ENCODE data around the gene CSTF2T. TPM values are rescaled to one million over a fixed set of nuclear protein-coding genes. Genes with fewer than 3 reads are reported as not detected.

Gene CSTF2T
- total and polyA plus RNA-seq, 2 donors (not counting 1 experiment from before 2014, with no cell fraction given), result 4.5 to 36.4 TPM

- DNase-seq, result no peak
- CTCF ChIA-PET, result no interaction called here
- no peak overlapping the region for H3K4me3 Mint-ChIP-seq
- Histone ChIP-seq H3K4me1 (ENCODE audit: control insufficient read depth in 2 of 2, insufficient read depth in 2 of 2, low read length in 2 of 2) (no peaks in the 10 kb centered on the region), H3K36me3 (replicated peaks in 1 of 2; ENCODE audit: control extremely low read depth in 1 of 2, control insufficient read depth in 1 of 2, extremely low read depth in 1 of 2, insufficient read depth in 2 of 2, low read length in 1 of 2) (no peaks in the 10 kb centered on the region), H4K20me1 (ENCODE audit: control insufficient read depth, insufficient read depth, low read length, poor library complexity, severe bottlenecking) (no peaks in the 10 kb centered on the region), H3K9me3 (ENCODE audit: control extremely low read depth in 1 of 3, control insufficient read depth in 2 of 3, insufficient read depth in 1 of 3, low read length in 2 of 3) (no peaks in the 10 kb centered on the region), H3K4me3 (ENCODE audit: control extremely low read depth in 1 of 5, extremely low read depth in 1 of 5, insufficient read depth in 1 of 5, low read depth in 2 of 5, low read length in 4 of 5) (no peak overlapping the region), H3K79me2 (ENCODE audit: control insufficient read depth, insufficient read depth, low read length) (no peaks in the 10 kb centered on the region), H3K27ac (ENCODE audit: low read length in 2 of 2) (no peak overlapping the region), H3K27me3 (replicated peaks in 1 of 4; ENCODE audit: control extremely low read depth in 1 of 4, control insufficient read depth in 3 of 4, insufficient read depth in 4 of 4, low read length in 3 of 4) (peaks cover 0 to 9% (median 2%) of the 10 kb centered on the region in 4 experiments), H3K4me2 (replicated peaks; ENCODE audit: low read depth, low read length, poor library complexity, severe bottlenecking) (no peak overlapping the region), H3K9ac (ENCODE audit: low read length) (no peak overlapping the region), H2AFZ (ENCODE audit: insufficient read depth, low read depth, low read length, poor library complexity, severe bottlenecking) (no peak overlapping the region)
- POLR2A ChIA-PET, result no interaction called here
- H3K27ac Mint-ChIP-seq, result no peak overlapping the region
- TF ChIP-seq, protein P1, sequence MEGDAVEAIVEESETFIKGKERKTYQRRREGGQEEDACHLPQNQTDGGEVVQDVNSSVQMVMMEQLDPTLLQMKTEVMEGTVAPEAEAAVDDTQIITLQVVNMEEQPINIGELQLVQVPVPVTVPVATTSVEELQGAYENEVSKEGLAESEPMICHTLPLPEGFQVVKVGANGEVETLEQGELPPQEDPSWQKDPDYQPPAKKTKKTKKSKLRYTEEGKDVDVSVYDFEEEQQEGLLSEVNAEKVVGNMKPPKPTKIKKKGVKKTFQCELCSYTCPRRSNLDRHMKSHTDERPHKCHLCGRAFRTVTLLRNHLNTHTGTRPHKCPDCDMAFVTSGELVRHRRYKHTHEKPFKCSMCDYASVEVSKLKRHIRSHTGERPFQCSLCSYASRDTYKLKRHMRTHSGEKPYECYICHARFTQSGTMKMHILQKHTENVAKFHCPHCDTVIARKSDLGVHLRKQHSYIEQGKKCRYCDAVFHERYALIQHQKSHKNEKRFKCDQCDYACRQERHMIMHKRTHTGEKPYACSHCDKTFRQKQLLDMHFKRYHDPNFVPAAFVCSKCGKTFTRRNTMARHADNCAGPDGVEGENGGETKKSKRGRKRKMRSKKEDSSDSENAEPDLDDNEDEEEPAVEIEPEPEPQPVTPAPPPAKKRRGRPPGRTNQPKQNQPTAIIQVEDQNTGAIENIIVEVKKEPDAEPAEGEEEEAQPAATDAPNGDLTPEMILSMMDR (IDR thresholded peaks at IDR 0.05), result no peak
- TF ChIP-seq EZH2 (IDR thresholded peaks at IDR 0.05; ENCODE audit: borderline replicate concordance, insufficient read depth, low read depth, low read length, poor library complexity, severe bottlenecking), result no peak
- H3K27me3 Mint-ChIP-seq, result peaks cover 23% of the 10 kb centered on the region
- H3K4me1 Mint-ChIP-seq, result no peaks in the 10 kb centered on the region
- ATAC-seq (ENCODE audit: low read depth), result no peak
- no CpG with 5 or more reads among the region's 4 CpGs for WGBS (ENCODE audit: insufficient coverage)
- intact Hi-C loops (cut with micrococcal nuclease), result no loop called here
- no peaks in the 10 kb centered on the region for H3K9me3 Mint-ChIP-seq (ENCODE audit: insufficient read depth)
These were observed 17.6 kb upstream of the CSTF2T start for GRCh38 chr10:51716981-51717380.

DNA sequence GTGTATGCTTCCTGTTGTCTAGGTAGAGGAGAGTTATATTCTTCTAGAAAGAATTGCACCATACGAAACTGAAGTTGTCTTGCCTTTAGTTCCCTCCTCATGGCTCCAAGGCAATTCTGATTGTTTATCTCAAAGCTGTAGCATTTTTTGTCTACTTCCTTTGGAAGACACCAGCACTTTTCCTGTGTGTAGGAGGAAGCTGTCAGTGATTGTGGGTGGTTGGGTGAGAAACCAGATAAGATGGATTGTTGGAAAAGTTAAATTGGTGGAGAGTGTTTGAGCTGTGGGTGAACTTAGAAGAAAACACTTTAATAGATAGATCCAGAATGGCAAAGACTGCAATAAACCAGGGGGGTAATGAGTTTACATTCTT is 12.1 kb upstream of the CSTF2T start:
- no peak overlapping the region for H3K27ac Mint-ChIP-seq
- H3K4me3 ChIP-seq (ENCODE audit: control extremely low read depth in 1 of 5, extremely low read depth in 1 of 5, insufficient read depth in 1 of 5, low read depth in 2 of 5, low read length in 4 of 5), result no peak overlapping the region
- H3K9me3 ChIP-seq (ENCODE audit: control extremely low read depth in 1 of 3, control insufficient read depth in 2 of 3, insufficient read depth in 1 of 3, low read length in 2 of 3), result no peaks in the 10 kb centered on the region
- CTCF ChIA-PET, result no interaction called here
- H3K79me2 ChIP-seq (ENCODE audit: control insufficient read depth, insufficient read depth, low read length), result no peaks in the 10 kb centered on the region
- H3K4me3 Mint-ChIP-seq, result no peak overlapping the region
- peaks cover 24% of the 10 kb centered on the region for H3K27me3 Mint-ChIP-seq
- H3K9ac ChIP-seq (ENCODE audit: low read length), result no peak overlapping the region
- DNase-seq (no peak), ATAC-seq (ENCODE audit: low read depth) (no peak)
- POLR2A ChIA-PET, result no interaction called here
- no peaks in the 10 kb centered on the region for H4K20me1 ChIP-seq (ENCODE audit: control insufficient read depth, insufficient read depth, low read length, poor library complexity, severe bottlenecking)
- H3K4me2 ChIP-seq (replicated peaks; ENCODE audit: low read depth, low read length, poor library complexity, severe bottlenecking), result no peak overlapping the region
- peaks cover 0 to 5% (median 2%) of the 10 kb centered on the region in 4 experiments for H3K27me3 ChIP-seq (replicated peaks in 1 of 4; ENCODE audit: control extremely low read depth in 1 of 4, control insufficient read depth in 3 of 4, insufficient read depth in 4 of 4, low read length in 3 of 4)
- WGBS (ENCODE audit: insufficient coverage), result no CpG with 5 or more reads among the region's 1 CpG
- no peaks in the 10 kb centered on the region for H3K9me3 Mint-ChIP-seq (ENCODE audit: insufficient read depth)
- TF ChIP-seq, protein P1 (IDR thresholded peaks at IDR 0.05), result no peak
- TF ChIP-seq EZH2 (IDR thresholded peaks at IDR 0.05; ENCODE audit: borderline replicate concordance, insufficient read depth, low read depth, low read length, poor library complexity, severe bottlenecking), result no peak
- H3K36me3 ChIP-seq (replicated peaks in 1 of 2; ENCODE audit: control extremely low read depth in 1 of 2, control insufficient read depth in 1 of 2, extremely low read depth in 1 of 2, insufficient read depth in 2 of 2, low read length in 1 of 2), result no peaks in the 10 kb centered on the region
- intact Hi-C loops (cut with micrococcal nuclease), result no loop called here
- no peak overlapping the region for H2AFZ ChIP-seq (ENCODE audit: insufficient read depth, low read depth, low read length, poor library complexity, severe bottlenecking)
- H3K4me1 ChIP-seq (ENCODE audit: control insufficient read depth in 2 of 2, insufficient read depth in 2 of 2, low read length in 2 of 2), result no peaks in the 10 kb centered on the region
- H3K4me1 Mint-ChIP-seq, result no peaks in the 10 kb centered on the region
- H3K27ac ChIP-seq (ENCODE audit: low read length in 2 of 2), result no peak overlapping the region

Data from B cell (primary cell).